Hepatocyte (in vitro differentiated cells): ENCODE measurements around the gene MXRA7.

Experiments
- EZH2 ChIP-seq: fragments of 200-600 bp; sonication (generic); IDR thresholded peaks from 2 replicates; pipeline ENCODE4 v1.6.1; 2016; ENCODE audit warnings: antibody characterized with exemption, mild to moderate bottlenecking, borderline replicate concordance
- EZH2phosphoT487 ChIP-seq: fragments of 200-600 bp; sonication (generic); IDR thresholded peaks from one replicate; pipeline ENCODE4 v1.6.1; 2018; ENCODE audit warnings: antibody characterized with exemption, mild to moderate bottlenecking, low read depth, moderate library complexity; ENCODE audit not compliant: unreplicated experiment, severe bottlenecking
- TF ChIP-seq, protein P1 (sequence below): fragments of 200-600 bp; sonication (generic); IDR thresholded peaks from 2 replicates; pipeline ENCODE4 v1.5.1; 2016; ENCODE audit warnings: antibody characterized with exemption, mild to moderate bottlenecking; ENCODE audit not compliant: poor library complexity

- TF ChIP-seq, protein P1, sequence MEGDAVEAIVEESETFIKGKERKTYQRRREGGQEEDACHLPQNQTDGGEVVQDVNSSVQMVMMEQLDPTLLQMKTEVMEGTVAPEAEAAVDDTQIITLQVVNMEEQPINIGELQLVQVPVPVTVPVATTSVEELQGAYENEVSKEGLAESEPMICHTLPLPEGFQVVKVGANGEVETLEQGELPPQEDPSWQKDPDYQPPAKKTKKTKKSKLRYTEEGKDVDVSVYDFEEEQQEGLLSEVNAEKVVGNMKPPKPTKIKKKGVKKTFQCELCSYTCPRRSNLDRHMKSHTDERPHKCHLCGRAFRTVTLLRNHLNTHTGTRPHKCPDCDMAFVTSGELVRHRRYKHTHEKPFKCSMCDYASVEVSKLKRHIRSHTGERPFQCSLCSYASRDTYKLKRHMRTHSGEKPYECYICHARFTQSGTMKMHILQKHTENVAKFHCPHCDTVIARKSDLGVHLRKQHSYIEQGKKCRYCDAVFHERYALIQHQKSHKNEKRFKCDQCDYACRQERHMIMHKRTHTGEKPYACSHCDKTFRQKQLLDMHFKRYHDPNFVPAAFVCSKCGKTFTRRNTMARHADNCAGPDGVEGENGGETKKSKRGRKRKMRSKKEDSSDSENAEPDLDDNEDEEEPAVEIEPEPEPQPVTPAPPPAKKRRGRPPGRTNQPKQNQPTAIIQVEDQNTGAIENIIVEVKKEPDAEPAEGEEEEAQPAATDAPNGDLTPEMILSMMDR = no peak
- TF ChIP-seq EZH2 = no peak
- TF ChIP-seq EZH2phosphoT487 = no peak
These were observed 26.0 kb downstream of the MXRA7 start for GRCh38 chr17:76684756-76685155.
